ENCODE measurements around the gene COX4I1.
A peak's percentile ranks its signal among the peaks of the same experiment; 100 is the strongest.

COX4I1 gene

DNA sequence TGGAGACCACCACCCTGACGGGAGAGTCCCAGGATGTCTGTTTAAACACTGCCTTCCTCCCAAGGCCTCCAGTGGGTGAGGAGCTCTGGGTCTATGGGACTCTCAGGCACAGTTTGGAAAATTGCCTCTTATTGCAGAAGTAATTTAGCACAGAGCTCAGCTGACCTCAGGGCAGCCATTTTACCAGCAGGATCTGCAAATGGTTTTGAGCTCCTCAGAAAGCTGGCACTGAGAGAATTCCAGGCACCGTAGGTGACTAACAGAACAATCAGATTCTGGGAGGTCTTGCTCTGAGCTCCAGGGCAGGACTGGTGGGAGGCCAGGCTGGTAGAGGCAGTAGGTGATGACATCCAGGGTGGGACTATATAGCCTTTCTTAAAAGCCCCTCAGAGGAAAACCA, 31.3 kb upstream of the COX4I1 start:
- no peak for DNase-seq

DNA sequence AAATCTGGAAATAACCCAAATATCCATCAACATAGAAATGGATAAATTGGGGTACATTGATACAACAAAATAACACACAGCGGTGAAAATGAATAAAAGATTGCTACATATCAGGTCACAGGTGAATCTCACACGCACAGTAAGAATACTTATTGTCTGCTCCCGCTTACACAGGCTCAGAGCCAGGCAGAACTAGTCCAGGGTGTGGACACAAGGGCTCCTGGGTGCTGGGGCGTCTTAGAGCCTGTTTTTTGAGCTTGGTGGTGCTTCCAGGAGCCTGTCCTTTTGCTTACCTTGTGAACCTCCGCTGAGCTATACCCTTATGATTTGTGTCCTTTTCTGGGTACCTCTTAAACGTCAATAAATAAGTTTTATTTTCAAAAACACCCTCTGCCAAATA, 28.8 kb upstream of the COX4I1 start:
- DNase-seq = no peak

DNA sequence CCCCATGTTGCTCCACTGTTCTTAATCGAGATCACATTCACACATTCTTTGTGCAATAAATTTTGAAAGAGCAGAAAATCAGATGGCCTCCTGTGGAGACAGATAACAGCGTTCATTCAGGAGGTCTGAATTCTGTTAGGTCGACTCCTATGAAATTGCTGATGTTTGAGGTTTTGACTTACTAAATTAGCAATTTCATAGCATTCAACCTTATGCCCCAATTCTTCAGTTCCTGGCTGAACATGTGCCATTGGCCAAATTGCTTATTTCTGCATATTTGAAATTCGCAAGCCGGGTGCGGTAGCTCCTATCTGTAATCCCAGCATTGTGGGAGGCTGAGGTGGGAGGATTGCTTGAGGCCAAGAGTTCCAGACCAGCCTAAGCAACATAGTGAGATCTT, 26.5 kb upstream of the COX4I1 start:
- DNase-seq = no peak

DNA sequence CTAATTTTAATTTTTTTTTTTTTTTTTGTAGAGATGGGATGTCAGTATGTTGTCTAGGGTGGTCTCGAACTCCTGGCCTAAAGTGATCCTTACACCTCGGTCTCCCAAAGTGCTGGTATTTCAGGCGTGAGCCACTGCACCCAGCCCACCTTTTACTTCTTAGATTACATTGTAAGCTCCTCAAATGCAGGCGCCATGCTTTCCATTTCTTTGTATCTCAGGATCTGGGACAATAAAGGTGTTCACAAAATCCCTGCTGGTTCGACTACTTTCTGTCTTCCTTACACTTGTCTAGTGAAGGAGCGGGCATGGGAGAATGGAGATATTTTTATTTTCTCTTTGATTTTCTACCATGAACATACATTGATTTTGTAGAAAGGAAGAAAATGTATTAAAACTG, 25.4 kb upstream of the COX4I1 start:
- DNase-seq = no peak

DNA sequence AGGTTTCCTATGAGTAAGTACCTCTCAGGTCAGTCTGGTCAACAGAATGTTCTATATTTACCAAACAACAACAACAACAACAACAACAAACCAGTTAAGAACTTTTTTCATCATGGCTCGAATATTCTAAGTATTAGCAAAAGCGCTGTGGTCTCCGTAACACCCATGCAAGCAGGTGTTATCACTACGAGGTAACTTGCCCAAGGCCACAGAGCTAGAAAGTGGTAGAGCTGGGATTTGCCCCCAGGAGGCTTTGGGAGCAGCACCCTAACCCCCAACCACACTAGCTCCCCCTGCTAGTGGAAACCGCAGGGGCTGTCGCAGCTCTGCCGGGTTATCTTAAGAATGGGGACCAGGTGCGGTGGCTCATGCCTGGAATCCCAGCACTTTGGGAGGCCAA, 24.7 kb upstream of the COX4I1 start:
- DNase-seq = no peak

DNA sequence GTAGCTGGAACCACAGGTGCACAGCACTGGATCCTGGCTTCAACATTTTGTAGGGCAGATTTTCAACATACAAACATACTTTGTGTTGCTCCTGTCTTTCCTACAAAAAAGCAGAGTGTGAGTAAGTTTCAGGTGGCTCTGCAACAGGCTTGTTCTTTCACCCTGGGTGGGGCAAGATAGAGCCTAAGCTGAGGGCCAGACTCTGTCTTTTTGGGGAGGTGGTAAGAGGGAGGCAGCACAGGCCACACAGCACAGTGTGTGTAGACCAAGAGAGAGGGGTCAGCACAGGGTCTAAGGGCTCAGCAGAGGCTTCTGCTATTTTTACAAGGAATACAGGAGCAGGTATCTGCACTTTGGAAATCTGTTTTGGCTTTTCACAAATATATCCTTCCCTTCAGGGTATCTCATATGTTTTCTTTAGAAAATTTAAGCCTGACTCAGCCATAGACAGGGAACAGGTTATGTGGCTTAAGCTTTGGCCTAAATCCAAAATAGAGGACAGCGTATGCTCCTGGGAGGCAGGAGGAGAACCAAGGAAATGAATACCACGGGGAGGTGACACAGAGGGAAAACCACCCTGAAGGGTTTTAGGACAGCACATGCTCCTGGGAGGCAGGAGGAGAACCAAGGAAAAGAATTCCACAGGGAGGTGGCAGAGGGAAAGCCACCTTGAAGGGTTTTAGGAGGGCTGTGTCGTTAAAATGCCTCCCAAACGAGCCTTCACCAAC, 21.7 kb upstream of the COX4I1 start:
- no peak for DNase-seq

DNA sequence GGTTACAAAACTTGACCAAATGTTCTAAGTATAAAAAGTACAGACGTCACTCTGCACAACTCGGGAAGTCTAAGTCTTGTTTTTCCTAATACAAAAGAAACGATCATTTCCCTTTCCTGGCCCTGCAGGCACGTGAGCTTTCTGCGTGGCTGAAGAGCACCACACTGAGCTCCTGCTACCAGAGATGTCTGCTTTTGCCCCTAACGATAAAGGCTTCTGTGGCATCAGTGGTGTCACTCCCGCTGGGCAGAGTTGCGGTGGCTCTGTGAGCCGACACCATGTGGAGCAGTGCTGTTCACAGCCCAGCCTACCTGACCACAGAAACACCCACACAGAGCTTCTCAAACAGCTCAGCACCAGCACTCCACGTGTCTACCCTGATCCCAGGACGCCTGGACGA, 20.6 kb upstream of the COX4I1 start:
- DNase-seq = no peak

DNA sequence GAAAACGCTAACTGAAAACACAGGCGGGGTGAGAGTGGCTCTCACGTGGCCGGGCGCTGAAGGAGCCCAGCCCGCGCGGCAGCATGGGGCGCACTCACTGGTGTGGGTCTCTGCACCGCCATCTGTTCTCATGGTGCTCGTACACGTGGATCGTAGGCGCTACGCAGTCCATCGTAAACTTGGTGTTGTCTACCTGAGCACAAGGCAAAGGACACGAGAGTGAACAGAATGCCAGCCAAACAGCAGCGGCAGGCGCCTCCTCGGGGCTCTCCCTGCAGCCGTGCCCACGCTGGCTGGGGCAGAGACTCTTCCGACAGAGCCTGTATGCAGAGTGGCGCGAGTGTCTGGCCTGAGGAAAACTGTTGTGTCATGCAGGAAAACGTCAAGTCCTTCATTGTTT, 19.2 kb upstream of the COX4I1 start:
- DNase-seq = no peak

DNA sequence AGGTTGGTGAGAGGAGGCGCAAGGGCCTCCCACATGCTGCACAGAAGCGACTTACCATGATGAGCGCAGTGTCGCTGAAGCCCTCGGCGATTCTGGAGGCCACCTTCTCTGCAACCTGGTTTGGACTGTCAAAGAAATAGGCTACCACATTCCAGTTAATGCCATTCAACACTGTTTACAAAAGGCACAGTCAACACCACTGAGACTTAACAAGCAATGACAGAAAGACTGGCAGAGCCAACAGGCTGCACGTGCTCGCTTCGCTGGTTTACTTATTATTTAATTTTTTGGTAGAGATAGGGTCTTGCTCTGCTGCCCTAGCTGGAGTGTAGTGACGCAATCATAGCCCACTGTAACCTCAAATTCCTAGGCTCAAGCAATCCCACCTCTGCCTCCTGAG, 18.3 kb upstream of the COX4I1 start:
- no peak for DNase-seq

DNA sequence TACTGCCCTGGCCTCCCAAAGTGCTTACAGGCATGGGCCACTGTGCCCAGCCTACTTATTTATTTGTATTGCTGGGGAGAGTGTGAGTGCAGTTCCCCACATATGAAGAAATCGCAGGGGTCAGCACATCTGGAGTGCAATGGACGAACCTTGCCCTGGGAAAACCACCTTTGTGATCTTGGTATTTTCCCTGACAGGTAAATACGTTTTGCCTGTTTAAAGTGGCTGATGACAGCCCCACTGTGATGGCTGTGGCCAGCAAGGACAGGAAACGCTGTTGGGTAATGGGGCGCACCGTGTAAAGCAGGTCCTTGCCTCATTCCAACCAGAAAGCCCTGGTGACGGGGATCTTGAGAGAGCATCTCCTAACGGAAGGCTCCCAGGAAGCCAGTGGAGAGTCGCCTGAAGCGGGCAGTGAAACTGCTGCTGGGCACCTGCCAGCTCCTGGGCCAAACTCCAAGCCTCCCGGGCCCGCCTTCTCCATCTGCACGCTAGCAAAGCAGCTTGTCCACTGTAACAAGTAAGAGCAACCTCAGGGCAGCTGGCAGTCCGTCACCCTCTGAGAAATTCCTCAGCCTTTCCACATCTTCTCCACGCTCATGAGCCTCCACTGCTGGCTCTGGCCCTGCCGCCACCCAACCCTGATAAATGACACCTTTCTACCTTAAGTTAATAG, 17.7 kb upstream of the COX4I1 start:
- DNase-seq = peak in 1 of 2 experiments; percentile 79

DNA sequence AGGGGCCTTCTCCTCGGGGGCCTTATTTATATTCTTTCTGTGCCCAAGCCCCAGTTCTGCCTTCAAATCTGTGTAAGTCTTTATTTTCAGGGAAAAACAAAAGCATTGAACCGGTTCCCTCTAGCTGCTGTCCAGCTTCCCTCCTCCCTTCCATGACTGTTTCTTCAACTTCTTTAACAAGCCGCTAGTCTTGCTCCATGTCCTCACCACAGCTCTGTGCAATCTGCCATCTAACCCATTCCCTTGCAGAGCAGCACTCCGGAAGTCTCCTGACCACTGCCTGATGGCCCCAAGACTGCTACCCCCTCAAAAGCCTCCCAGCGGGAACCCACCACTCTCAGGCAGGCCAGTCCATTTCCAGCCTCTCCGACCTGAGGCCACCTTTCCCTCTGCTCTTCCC, 17.0 kb upstream of the COX4I1 start:
- no peak for DNase-seq

DNA sequence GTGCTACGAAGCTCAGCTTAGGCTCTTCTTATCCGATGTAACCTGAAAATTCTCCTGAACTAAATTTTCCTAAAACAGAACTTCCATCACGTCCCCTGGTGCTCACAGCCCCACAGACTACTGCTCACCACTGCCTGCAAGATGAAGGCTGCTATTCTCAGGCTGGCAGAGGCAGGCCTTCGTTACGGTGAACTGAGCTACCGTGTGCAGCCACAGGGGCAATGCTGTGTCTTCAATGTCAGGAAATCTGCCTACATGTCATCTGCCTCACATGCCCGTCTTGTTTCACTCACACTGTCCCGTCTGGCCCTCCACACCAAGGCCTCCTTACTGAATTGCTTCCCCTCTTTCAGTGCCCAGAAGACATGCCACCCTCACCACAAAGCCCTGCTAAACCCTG, 16.1 kb upstream of the COX4I1 start:
- DNase-seq = no peak

DNA sequence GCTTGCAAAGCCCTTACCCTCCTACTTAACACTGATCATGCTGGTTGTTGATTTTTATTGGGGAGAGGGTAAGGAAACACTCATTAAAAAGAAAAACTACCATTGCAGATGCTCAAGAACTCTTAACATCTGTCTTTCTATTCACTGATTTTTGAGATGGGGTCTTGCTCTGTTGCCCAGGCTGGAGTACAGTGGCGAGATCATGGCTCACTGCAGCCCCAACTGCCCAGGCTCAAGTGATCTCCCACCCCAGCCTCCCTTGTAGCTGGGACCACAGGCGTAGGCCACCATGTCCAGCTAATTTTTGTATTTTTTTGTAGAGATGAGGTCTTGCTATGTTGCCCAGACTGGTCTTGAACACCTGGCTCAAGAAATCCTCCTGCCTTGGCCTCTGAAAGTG, 14.7 kb upstream of the COX4I1 start:
- no peak for DNase-seq

DNA sequence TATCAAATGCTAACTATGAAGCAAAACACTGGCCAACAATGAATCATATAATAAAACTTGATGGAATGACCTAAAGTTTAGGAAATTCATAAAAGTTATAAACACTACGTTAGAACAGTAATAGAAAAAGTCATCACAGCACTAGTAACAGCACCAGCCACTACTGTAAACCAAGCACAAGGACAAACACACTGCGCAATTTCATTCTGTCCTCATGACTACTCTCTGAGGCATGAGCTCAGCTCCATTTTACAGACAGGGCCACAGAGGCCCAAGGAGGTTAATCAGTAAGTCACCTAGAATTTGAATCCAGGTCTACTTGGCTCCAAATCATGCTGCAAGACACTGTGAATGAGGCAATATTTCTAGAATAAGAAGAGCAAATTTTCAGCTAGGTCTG, 13.6 kb upstream of the COX4I1 start:
- DNase-seq = no peak

DNA sequence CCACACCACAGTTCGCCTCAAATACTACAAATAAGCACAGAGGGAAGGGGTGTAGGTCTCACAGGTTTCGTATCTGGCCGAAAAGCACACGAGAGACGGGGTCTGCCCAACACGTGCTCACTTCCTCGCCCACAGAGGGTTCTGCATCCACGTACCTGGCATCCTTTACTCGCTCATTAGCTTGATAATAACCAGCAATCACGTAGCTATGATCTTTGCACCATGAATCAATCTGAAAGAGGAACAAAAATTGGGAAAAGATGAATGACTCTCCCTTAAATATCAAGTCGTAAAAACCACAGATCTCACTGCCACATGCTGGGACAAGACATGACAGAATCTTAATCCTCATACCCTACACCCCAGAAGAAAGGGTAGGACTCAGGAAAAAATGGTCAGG, 10.7 kb upstream of the COX4I1 start:
- no peak for DNase-seq

DNA sequence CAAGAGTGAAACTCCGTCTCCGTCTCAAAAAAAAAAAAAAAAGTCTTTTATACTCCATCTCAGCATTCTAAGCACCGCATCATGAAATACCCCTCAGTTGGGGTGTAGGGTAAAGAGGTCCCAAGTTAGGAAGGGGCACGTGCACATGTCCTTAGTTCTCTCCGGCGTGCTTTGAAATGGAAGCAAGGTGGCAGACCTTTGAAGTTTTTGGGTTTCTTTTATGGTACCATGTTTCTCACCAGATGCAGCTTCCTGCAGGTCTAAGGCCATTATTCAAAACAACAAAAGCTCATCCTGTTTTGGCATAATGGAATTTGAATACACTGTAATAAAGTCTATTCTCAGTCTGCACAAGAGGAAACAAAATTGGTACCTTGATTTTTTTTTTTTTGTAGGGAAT, 9.7 kb upstream of the COX4I1 start:
- no peak for DNase-seq

DNA sequence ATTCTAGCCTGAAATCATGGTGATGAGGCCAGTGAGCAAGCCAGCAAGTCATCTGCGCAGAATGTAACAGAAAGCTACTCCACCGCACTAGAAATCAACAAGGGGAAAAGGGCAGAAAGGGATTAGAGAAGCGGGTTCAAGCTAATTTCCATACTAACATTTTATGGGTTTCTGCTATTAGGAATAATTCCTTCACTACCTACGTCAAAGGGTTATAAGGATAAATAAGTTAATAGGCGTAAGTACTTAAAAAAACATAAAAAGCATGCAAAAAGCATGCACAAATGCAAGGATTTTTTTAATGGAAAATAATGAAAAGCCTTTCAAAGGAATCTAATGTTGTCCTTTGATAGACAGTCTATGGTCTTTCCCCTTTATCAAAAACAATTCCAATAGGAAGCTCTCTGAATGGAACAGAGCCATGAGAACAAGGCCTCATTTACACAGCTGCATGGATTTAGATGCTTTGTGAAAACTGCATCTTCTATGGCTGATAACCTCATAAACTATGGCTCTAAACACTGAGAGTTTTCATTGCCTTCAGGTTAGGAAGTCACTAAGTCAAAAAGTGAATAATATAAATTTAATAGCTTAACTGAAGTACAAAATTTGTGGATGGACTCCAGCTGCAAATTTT, 5.7 kb upstream of the COX4I1 start:
- DNase-seq = no peak

DNA sequence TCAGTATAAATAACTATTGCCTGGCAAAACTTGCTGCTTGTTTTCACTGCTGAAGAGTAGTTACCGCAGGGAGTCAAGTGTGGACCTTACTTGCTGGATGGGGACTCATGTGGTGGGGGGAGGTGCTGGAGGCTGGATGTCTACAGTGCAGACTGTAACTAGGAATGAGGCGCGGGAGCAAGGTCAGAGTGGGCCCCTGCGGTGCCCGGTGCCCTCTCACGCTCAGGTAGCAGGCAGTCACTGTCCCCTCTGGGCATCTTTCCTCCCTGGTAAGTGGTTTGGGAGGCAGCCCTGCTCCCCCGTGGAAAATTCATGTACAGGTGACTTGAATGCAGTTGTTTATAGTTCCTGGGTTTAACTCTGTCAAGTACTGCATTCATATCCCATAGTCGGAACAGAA, 4.8 kb upstream of the COX4I1 start:
- no peak for DNase-seq

DNA sequence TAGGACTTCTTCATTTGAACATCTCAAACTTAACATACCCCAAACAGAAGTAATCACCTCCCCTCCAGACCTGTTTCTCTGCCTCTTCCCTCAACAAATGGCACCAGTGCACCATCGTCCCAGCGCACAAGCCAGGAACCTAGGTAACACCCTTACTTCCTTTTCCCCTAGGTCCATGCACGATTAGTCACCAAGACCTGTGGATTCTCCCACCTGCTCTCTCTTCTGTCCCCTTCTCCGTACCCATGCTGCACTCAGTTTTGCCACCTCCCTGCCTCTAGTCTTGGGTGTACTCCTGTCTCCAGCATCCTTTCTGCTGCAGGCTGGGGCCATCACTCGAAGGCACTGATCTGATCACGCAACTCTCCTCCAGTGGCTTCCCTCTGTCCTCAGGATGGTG, 3.3 kb upstream of the COX4I1 start:
- DNase-seq = no peak

DNA sequence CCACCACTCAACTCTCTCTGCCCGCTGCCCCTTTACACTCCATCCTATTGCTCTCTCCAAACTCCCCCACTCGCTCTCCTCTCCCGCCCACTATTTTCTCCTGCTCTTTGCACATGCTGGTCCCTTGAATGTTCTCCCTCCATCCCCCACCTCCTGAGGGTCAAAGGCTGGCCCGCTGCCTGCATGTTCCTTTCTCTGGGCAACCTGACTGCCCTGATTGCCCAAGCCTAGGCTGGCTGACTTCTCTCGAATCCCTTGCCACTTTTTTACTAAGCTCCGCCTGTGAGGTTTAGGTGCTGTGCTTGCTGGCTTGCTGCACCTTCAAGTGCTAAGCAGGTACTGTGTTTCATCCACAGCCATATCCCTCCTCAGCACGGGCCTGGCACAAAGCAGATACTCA, 2.9 kb upstream of the COX4I1 start:
- no peak for DNase-seq

DNA sequence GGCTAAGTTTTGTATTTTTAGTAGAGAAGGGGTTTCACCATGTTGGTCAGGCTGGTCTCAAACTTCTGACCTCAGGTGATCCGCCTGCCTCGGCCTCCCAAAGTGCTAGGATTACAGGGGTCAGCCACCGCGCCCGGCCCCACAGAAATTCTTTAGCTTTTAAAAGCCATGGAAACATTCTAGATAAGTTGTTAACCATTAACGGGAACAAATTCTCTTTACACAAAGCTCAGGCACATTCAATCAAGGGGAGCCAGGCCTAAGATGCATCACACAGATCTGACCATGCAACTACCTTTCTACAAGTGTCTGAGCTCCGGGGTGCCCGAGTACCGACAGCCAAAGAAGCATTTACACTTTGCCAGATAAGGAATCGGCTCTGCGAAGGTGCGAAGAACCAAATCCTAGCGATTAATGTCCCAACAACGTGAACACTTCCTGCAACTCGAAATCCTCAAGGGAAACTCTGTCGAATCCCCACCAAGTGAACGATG, 1.2 kb upstream of the COX4I1 start:
- DNase-seq = no peak

DNA sequence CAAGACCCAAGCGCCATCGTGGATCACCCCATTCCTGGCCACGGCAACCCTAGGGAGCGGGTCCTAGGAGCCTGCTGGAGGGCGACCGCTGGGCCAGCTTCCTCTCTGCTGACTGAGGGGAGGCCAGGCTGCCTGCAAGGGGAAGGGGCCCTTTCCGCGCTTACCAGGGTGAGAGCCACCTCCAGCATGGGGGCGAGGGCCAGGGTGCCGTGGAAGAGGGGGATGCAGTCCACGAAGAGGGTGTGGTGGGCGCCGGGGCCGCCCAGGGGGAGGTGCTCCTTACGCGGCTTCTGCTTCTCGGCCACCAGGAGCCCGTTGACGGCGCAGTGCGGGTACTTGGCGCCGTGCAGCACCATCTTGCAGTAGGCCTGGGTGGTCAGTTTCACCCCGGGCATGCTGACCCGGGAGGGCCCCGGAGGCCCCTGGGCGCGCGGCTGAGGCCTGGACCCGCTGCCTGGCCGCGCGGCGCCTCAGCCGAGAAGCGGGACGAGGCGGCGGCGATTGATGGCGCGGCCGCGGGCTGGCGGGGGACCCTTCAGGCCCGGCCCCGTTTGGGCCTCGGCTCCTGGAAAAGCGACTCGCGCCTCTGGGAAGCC, 496 bp upstream of the COX4I1 start:
- DNase-seq = no peak

DNA sequence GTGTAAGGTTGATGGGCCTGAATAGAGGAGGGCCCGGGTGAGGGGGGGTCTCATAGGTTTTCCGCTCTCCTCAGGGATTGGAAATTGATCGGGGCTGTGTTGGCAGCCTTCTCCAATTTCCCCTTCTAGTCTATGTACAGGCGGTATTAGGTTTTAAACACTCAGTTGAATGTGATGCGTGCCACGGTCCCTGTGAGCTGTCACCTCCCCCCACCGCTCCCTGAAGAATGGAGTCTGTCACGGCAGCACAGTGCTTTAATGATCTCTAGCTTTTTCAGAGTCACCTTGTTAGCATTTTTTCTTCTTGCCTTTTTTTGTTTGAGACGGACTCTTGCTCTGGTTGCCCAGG, 800 bp downstream of the COX4I1 start:
- DNase-seq = no peak

DNA sequence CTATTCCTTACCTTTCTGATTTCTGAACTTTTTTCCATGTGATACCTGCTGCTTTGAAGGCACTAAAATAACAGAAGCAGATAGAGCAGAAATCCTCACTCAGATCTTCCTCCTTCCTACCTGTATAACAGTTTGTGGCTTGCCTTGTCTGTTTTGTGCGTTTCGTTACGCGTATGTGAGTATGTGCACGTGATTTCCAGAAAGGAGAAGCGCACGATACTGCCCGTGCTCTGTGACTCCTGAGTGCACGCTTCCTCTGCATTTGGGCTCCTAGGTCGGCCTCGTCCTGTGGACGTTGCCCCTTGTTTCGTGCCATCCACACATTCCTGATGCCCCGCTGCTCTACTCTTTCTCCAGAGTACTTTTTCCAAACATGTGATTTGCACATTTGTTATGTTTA, 4.1 kb downstream of the COX4I1 start:
- DNase-seq = no peak
